ENCODE measurements around the gene OSBP2. TPM values are rescaled to one million over a fixed set of nuclear protein-coding genes. Genes with fewer than 3 reads are reported as not detected.

The OSBP2 gene
- total RNA-seq, 6 experiments from 2014 or later, result 0.31 to 3.4 (median 0.93) TPM

DNA sequence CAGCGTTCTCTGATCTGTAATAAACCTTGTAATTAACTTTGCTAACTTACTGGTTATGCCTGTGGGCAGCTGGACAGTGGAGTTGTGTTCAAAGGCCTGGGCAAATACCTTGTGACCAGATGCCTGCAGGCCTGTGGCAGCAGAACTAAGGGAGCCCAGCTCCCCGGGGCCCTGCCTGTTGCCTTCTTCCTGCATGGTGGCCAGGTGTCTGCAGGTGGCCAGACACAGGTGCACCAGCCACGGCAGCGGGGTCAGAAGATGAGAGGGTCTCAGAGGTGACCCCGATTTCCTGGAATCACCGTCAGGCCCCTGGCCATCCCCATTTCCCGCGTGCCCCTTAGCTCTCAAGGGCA is 127.2 kb downstream of the OSBP2 start:
- DNase-seq, result no peak
- no peak for TF ChIP-seq POLR2A (IDR thresholded peaks at IDR 0.05)
- TF ChIP-seq, protein P1, sequence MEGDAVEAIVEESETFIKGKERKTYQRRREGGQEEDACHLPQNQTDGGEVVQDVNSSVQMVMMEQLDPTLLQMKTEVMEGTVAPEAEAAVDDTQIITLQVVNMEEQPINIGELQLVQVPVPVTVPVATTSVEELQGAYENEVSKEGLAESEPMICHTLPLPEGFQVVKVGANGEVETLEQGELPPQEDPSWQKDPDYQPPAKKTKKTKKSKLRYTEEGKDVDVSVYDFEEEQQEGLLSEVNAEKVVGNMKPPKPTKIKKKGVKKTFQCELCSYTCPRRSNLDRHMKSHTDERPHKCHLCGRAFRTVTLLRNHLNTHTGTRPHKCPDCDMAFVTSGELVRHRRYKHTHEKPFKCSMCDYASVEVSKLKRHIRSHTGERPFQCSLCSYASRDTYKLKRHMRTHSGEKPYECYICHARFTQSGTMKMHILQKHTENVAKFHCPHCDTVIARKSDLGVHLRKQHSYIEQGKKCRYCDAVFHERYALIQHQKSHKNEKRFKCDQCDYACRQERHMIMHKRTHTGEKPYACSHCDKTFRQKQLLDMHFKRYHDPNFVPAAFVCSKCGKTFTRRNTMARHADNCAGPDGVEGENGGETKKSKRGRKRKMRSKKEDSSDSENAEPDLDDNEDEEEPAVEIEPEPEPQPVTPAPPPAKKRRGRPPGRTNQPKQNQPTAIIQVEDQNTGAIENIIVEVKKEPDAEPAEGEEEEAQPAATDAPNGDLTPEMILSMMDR (IDR thresholded peaks at IDR 0.05), result no peak
- Histone ChIP-seq H3K27me3 (peaks cover 0 to 12% of the 10 kb centered on the region in 2 donors), H3K9me3 (no peaks in the 10 kb centered on the region), H3K36me3 (no peaks in the 10 kb centered on the region), H3K4me1 (peaks cover 0 to 9% (median 2%) of the 10 kb centered on the region in 4 donors), H3K27ac (no peak overlapping the region), H3K4me3 (peak overlapping the region in 2 of 3 donors; percentile 41 to 48)
- intact Hi-C loops (cut with DNase I), result no loop called here
- no peak for ATAC-seq
- WGBS (ENCODE audit: insufficient coverage, low coverage, low lambda C conversion rate, missing lambda C conversion rate), result 72% methylated on average over 2 of the region's 8 CpGs

DNA sequence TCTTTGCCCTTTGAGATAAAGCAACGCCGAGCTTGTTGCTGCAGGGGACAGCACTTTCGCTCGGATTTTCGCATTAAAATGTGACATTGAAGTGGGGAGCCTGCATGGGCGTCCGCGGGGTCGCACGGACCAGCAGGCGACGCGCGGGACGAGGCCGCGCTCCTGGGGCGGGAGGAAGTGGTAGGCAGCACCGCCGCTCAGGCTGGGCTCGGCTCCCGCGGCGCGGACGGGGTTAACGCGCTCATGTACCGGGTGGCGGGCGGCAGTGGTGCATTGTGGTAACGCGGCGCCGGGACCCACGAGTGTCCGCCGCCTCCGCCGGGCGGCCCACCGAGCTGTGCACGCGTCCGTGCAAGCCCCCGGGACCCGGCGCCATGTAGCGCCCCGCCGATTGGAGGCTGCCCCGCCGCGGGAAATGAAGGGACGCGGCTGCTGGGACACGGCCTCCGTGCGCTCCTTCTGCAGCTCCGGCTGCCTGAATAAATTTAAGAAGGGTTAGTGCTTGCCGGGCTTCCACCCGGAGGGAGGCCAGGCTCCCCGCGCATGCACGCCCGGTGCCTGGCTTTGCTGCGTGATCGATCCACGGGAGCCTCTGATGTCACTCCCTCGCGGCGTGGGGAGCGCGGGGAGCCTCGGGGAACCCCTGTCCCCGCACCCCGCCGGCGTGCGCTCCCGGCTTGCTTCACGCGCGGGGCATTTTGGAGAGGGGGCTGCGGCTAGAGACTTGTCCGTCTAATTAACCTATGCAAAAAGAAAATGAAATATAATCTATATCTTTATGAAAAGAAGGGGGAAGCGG is 127.7 kb downstream of the OSBP2 start:
- no peak for DNase-seq
- intact Hi-C loops (cut with DNase I), result no loop called here
- Histone ChIP-seq H3K4me1 (peaks cover 0 to 9% (median 2%) of the 10 kb centered on the region in 4 donors), H3K36me3 (no peaks in the 10 kb centered on the region), H3K27me3 (peaks cover 0 to 12% of the 10 kb centered on the region in 2 donors), H3K9me3 (no peaks in the 10 kb centered on the region), H3K4me3 (peak overlapping the region; percentile 14 to 48 (median 41)), H3K27ac (no peak overlapping the region)
- WGBS (ENCODE audit: insufficient coverage, low coverage, low lambda C conversion rate, missing lambda C conversion rate), result 5% methylated on average over 14 of the region's 87 CpGs
- TF ChIP-seq POLR2A (IDR thresholded peaks at IDR 0.05), result no peak
- TF ChIP-seq, protein P1 (IDR thresholded peaks at IDR 0.05), result no peak
- peak; percentile 22 to 47 (median 26) for ATAC-seq

DNA sequence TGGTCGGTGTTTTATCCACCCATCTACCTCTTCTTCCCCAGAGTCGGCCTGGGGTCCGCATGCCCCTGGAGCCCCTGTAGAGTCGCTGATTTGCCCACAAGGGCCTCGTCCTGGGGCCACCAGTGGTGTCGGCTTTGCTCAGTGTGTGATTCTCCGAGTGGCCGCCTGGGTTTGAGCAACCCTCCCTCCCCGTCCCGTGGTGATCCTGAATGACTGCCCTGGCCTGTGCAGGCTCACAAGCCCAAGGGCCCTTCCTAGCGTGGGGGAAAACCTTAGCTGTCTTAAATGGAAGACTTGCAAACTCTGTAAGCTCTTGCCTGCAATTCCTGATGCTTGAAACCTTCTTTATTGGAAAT is 128.3 kb downstream of the OSBP2 start:
- 34% methylated on average over 6 of the region's 11 CpGs for WGBS (ENCODE audit: insufficient coverage, low coverage, low lambda C conversion rate, missing lambda C conversion rate)
- H3K36me3 ChIP-seq, result no peaks in the 10 kb centered on the region
- intact Hi-C loops (cut with DNase I), result no loop called here
- TF ChIP-seq, protein P1 (IDR thresholded peaks at IDR 0.05), result no peak
- no peak for TF ChIP-seq POLR2A (IDR thresholded peaks at IDR 0.05)
- no peaks in the 10 kb centered on the region for H3K9me3 ChIP-seq
- DNase-seq (no peak), ATAC-seq (peak in 2 of 4 donors; percentile 47 to 54)
- H3K4me3 ChIP-seq, result peak overlapping the region in 2 of 3 donors; percentile 41 to 48
- peaks cover 0 to 9% (median 2%) of the 10 kb centered on the region in 4 donors for H3K4me1 ChIP-seq
- H3K27ac ChIP-seq, result no peak overlapping the region
- peaks cover 0 to 12% of the 10 kb centered on the region in 2 donors for H3K27me3 ChIP-seq

DNA sequence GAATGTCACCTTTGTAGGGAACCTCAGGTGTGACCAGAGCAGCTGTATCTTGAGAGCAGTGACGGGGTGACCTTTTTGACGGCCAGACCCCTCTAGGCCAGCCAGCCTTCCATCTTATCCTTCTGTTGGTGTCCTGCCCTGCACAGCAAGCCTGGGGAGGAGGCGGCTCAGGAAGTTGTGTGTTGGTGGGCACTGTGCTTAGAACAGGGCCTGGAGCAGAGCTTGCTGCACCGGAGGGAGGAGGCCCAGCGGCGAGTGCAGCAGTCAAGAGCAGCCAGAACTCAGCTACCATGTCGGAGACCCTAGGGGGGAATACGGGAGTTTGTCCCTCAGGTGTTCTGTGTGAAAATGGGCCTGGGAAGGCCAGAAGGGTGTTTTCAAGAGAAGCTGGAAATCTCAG is 129.4 kb downstream of the OSBP2 start:
- whole genome bisulfite sequencing (ENCODE audit: insufficient coverage, low coverage, low lambda C conversion rate, missing lambda C conversion rate), result 69% methylated on average over 6 of the region's 8 CpGs
- Histone ChIP-seq H3K4me1 (peaks cover 0 to 9% (median 2%) of the 10 kb centered on the region in 4 donors), H3K27me3 (peaks cover 0 to 12% of the 10 kb centered on the region in 2 donors), H3K36me3 (no peaks in the 10 kb centered on the region), H3K4me3 (no peak overlapping the region), H3K9me3 (no peaks in the 10 kb centered on the region), H3K27ac (no peak overlapping the region)
- intact Hi-C loops (cut with DNase I), result no loop called here
- DNase-seq (no peak), ATAC-seq (no peak)
- TF ChIP-seq POLR2A (IDR thresholded peaks at IDR 0.05), result no peak
- TF ChIP-seq, protein P1 (IDR thresholded peaks at IDR 0.05), result no peak

Measured in right lobe of liver (tissue), 6 donors.